Breast epithelium (tissue), 4 donors: ENCODE measurements around the gene CMTM8. TPM values are rescaled to one million over a fixed set of nuclear protein-coding genes. Genes with fewer than 3 reads are reported as not detected.

ENCODE experiments used
- DNase-seq, 2 donors: peaks; one replicate each; pipeline ENCODE4 v3.0.0-alpha.2; 2019; ENCODE audit warnings: low spot score in 2 of 2
- H3K27ac ChIP-seq, 2 donors: fragments of 200-600 bp; sonication (generic) in 1 of 2; one replicate each; pipeline ENCODE4 v1.5.1; 2016 to 2019; ENCODE audit warnings: mild to moderate bottlenecking in 1 of 2
- H3K27me3 ChIP-seq, 2 donors: fragments of 200-600 bp; sonication (generic) in 1 of 2; one replicate each; pipeline versions ENCODE4 v1.5.1 to v1.6.0; 2017 to 2019; ENCODE audit warnings: control low read depth in 1 of 2, mild to moderate bottlenecking in 1 of 2
- H3K36me3 ChIP-seq: fragments of 200-600 bp; one replicate; pipeline ENCODE4 v1.5.1; 2019
- H3K4me1 ChIP-seq, 2 donors: fragments of 200-600 bp; sonication (generic); one replicate each; pipeline ENCODE4 v1.5.1; 2016 to 2019; ENCODE audit warnings: control low read depth in 1 of 2
- H3K4me3 ChIP-seq, 3 donors: fragments of 200-600 bp; sonication (generic); 1 replicate in 2 of 3; 2 replicates in 1 of 3; pipeline ENCODE4 v1.5.1; 2016 to 2019; ENCODE audit warnings: mild to moderate bottlenecking in 3 of 3, moderate library complexity in 2 of 3
- H3K9me3 ChIP-seq, 2 donors: fragments of 200-600 bp; sonication (generic) in 1 of 2; one replicate each; pipeline ENCODE4 v1.5.1; 2016 to 2019; ENCODE audit warnings: control low read depth in 1 of 2
- CTCF ChIP-seq, 3 donors: fragments of 450-650 bp; IDR thresholded peaks; one replicate each; pipeline ENCODE4 v1.5.1; 2016 to 2017; ENCODE audit warnings: antibody characterized with exemption in 3 of 3, mild to moderate bottlenecking in 3 of 3, moderate library complexity in 3 of 3
- POLR2A ChIP-seq: fragments of 450-650 bp; IDR thresholded peaks from one replicate; pipeline ENCODE4 v1.6.1; 2016; ENCODE audit warnings: antibody characterized with exemption, mild to moderate bottlenecking, moderate library complexity
- POLR2AphosphoS5 ChIP-seq, 3 donors: sonication (generic); formaldehyde crosslinking; IDR thresholded peaks; one replicate each; pipeline ENCODE4 v1.6.1; 2017; ENCODE audit warnings: antibody characterized with exemption in 3 of 3
- intact Hi-C: fragments of 100-400 bp; cut with DNase I; formaldehyde crosslinking; loops from one replicate; pipeline ENCODE4 v1.15.1; 2023; ENCODE audit warnings: low total_unique reads
- total RNA-seq, 3 donors: library from RNA; depleted of rRNA; stranded (reverse); fragments of >200 nt; gene quantifications; one replicate each; pipeline ENCODE4 v1.1.0, GENCODE V29; 2016

CMTM8 gene
- total RNA-seq, 3 donors from 2014 or later: 4.2 to 24.7 (median 19.3) TPM

GRCh38 chr3:32217339-32217738 lies 21.1 kb upstream of the CMTM8 start:
- Histone ChIP-seq H3K27ac (no peak overlapping the region), H3K9me3 (peaks cover 0 to 6% of the 10 kb centered on the region in 2 donors), H3K27me3 (no peaks in the 10 kb centered on the region), H3K4me3 (no peak overlapping the region), H3K36me3 (no peaks in the 10 kb centered on the region), H3K4me1 (no peaks in the 10 kb centered on the region)
- intact Hi-C loops: no loop called here
- no peak for DNase-seq
- no peak for TF ChIP-seq POLR2AphosphoS5 (IDR thresholded peaks at IDR 0.05)
- TF ChIP-seq CTCF (IDR thresholded peaks at IDR 0.05): no peak
- TF ChIP-seq POLR2A: no peak

GRCh38 chr3:32219537-32219936 lies 18.9 kb upstream of the CMTM8 start:
- H3K36me3 ChIP-seq: no peaks in the 10 kb centered on the region
- H3K27me3 ChIP-seq: no peaks in the 10 kb centered on the region
- DNase-seq: no peak
- H3K4me1 ChIP-seq: no peaks in the 10 kb centered on the region
- H3K4me3 ChIP-seq: no peak overlapping the region
- intact Hi-C loops: no loop called here
- TF ChIP-seq POLR2A (no peak), CTCF (IDR thresholded peaks at IDR 0.05) (no peak), POLR2AphosphoS5 (IDR thresholded peaks at IDR 0.05) (no peak)
- H3K9me3 ChIP-seq: peaks cover 0 to 6% of the 10 kb centered on the region in 2 donors
- peak overlapping the region; percentile 54 to 56 for H3K27ac ChIP-seq

GRCh38 chr3:32220006-32220405 lies 18.5 kb upstream of the CMTM8 start:
- TF ChIP-seq POLR2A (no peak), POLR2AphosphoS5 (IDR thresholded peaks at IDR 0.05) (no peak), CTCF (IDR thresholded peaks at IDR 0.05) (no peak)
- Histone ChIP-seq H3K27ac (peak overlapping the region; percentile 57 to 66), H3K9me3 (peaks cover 0 to 6% of the 10 kb centered on the region in 2 donors), H3K4me3 (no peak overlapping the region), H3K4me1 (no peaks in the 10 kb centered on the region), H3K36me3 (no peaks in the 10 kb centered on the region), H3K27me3 (no peaks in the 10 kb centered on the region)
- no peak for DNase-seq
- intact Hi-C loops: no loop called here

GRCh38 chr3:32222950-32223349 lies 15.5 kb upstream of the CMTM8 start:
- Histone ChIP-seq H3K9me3 (peaks cover 0 to 6% of the 10 kb centered on the region in 2 donors), H3K27ac (no peak overlapping the region), H3K4me1 (no peaks in the 10 kb centered on the region), H3K4me3 (no peak overlapping the region), H3K27me3 (no peaks in the 10 kb centered on the region), H3K36me3 (no peaks in the 10 kb centered on the region)
- TF ChIP-seq POLR2A (no peak), POLR2AphosphoS5 (IDR thresholded peaks at IDR 0.05) (no peak), CTCF (IDR thresholded peaks at IDR 0.05) (no peak)
- no peak for DNase-seq
- intact Hi-C loops: no loop called here

- no peaks in the 10 kb centered on the region for H3K36me3 ChIP-seq
- peak overlapping the region in 1 of 2 donors; percentile 48 for H3K27ac ChIP-seq
- H3K4me1 ChIP-seq: no peaks in the 10 kb centered on the region
- no peak for DNase-seq
- intact Hi-C loops: loop anchor here (2.0 kb wide), 1 partner anchor 61 kb away; no protein-coding TSS in a partner anchor
- H3K4me3 ChIP-seq: no peak overlapping the region
- no peaks in the 10 kb centered on the region for H3K27me3 ChIP-seq
- peaks cover 0 to 6% of the 10 kb centered on the region in 2 donors for H3K9me3 ChIP-seq
- TF ChIP-seq POLR2A (no peak), POLR2AphosphoS5 (IDR thresholded peaks at IDR 0.05) (no peak), CTCF (IDR thresholded peaks at IDR 0.05) (no peak)
Measured at GRCh38 chr3:32224016-32224516, 14.4 kb upstream of the CMTM8 start.
